Thyroid gland (tissue), 4 donors: ENCODE data around the gene NUDT7.

Source experiments
- POLR2A ChIP-seq, 2 donors: fragments of 450-650 bp; IDR thresholded peaks; one replicate each; pipeline ENCODE4 v1.6.1; 2017; ENCODE audit warnings: antibody characterized with exemption in 2 of 2, mild to moderate bottlenecking in 2 of 2, moderate library complexity in 1 of 2
- TF ChIP-seq, protein P1 (sequence below), 6 experiments: fragments of 200-600 bp in 3 of 6; fragments of 450-650 bp in 3 of 6; sonication (generic) in 3 of 6; IDR thresholded peaks; one replicate each; pipeline ENCODE4 v1.5.1; 2016 to 2019; ENCODE audit warnings: antibody characterized with exemption in 6 of 6, mild to moderate bottlenecking in 2 of 6, inconsistent platforms in 1 of 6, moderate library complexity in 1 of 6

DNA sequence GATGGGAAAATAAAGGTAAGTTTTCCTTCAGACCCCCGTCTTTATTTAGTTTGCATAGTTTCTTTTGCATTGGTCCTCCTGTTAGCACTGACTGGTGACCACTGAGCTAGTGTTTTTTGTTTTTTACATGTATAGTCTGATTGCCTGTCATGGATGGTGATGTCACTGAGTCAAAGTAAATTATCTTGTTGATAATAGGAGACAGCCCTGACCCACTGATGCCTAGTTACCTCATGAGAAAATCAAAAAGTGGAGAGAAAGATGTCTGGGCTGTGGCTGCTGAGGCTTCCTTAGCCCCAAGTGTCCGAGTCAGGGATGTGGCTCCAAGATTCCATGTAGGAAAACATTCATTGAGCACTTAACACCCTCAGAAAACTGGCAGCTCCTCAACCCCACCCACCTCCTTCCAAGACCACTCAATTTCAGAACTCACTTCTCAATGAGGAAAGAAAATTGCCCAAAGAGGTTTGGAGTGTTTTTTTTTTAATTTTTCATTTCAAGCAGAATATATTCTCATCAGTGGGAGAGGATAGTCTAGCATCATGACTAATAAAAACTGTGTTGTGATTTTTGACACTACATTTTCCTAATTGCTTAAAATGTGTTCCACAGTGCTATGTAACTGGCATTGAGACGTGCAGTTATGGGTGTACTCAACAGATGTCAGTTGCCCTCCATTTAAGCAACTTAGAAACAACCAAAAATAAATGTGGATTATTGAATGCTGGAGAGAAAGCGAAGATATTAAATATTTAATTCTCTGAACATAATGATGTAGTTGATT lies 38.7 kb upstream of the NUDT7 start:
- TF ChIP-seq, protein P1, sequence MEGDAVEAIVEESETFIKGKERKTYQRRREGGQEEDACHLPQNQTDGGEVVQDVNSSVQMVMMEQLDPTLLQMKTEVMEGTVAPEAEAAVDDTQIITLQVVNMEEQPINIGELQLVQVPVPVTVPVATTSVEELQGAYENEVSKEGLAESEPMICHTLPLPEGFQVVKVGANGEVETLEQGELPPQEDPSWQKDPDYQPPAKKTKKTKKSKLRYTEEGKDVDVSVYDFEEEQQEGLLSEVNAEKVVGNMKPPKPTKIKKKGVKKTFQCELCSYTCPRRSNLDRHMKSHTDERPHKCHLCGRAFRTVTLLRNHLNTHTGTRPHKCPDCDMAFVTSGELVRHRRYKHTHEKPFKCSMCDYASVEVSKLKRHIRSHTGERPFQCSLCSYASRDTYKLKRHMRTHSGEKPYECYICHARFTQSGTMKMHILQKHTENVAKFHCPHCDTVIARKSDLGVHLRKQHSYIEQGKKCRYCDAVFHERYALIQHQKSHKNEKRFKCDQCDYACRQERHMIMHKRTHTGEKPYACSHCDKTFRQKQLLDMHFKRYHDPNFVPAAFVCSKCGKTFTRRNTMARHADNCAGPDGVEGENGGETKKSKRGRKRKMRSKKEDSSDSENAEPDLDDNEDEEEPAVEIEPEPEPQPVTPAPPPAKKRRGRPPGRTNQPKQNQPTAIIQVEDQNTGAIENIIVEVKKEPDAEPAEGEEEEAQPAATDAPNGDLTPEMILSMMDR (IDR thresholded peaks at IDR 0.05): no peak
- TF ChIP-seq POLR2A (IDR thresholded peaks at IDR 0.05): no peak
